Esophagus squamous epithelium (tissue), 5 donors: Measurements from ENCODE around the gene PDK2. TPM values are rescaled to one million over a fixed set of nuclear protein-coding genes. Genes with fewer than 3 reads are reported as not detected.
A peak's percentile ranks its signal among the peaks of the same experiment; 100 is the strongest.

Experiments used
- DNase-seq: peaks from one replicate; lab custom pipeline; 2025; lab: John Stamatoyannopoulos, UW
- H3K27ac ChIP-seq, 4 donors: fragments of 200-600 bp; sonication (generic); one replicate each; pipeline ENCODE4 v1.5.1; 2016 to 2019; ENCODE audit warnings: mild to moderate bottlenecking in 1 of 4
- H3K27me3 ChIP-seq, 4 donors: fragments of 200-600 bp; sonication (generic); 1 replicate in 3 of 4; 2 replicates in 1 of 4; pipeline versions ENCODE4 v1.5.1 to v1.6.0; 2017 to 2021; ENCODE audit warnings: antibody characterized with exemption in 1 of 4
- H3K36me3 ChIP-seq, 3 donors: fragments of 200-600 bp; sonication (generic); one replicate each; pipeline ENCODE4 v1.5.1; 2016 to 2019
- H3K4me1 ChIP-seq, 3 donors: fragments of 200-600 bp; sonication (generic); one replicate each; pipeline ENCODE4 v1.5.1; 2017 to 2019
- H3K4me3 ChIP-seq, 4 donors: fragments of 200-600 bp; sonication (generic); 1 replicate in 3 of 4; 2 replicates in 1 of 4; pipeline ENCODE4 v1.5.1; 2016 to 2019; ENCODE audit warnings: mild to moderate bottlenecking in 2 of 4, moderate library complexity in 1 of 4
- H3K9me3 ChIP-seq, 3 donors: fragments of 200-600 bp; sonication (generic); one replicate each; pipeline ENCODE4 v1.5.1; 2016 to 2019
- CTCF ChIP-seq, 6 experiments: fragments of 450-650 bp in 4 of 6; fragments of 200-600 bp in 2 of 6; sonication (generic) in 2 of 6; IDR thresholded peaks; one replicate each; pipeline ENCODE4 v1.5.1; 2016 to 2019; ENCODE audit warnings: antibody characterized with exemption in 6 of 6, mild to moderate bottlenecking in 4 of 6, moderate library complexity in 4 of 6
- POLR2A ChIP-seq, 4 donors: fragments of 450-650 bp; IDR thresholded peaks; one replicate each; pipeline ENCODE4 v1.6.1; 2017; ENCODE audit warnings: antibody characterized with exemption in 4 of 4, mild to moderate bottlenecking in 4 of 4, moderate library complexity in 3 of 4
- WGBS, 2 donors: methylation state at CpG; one replicate each; pipeline ENCODE4 v1.1.5; 2018; 5-methylcytosine and 5-hydroxymethylcytosine counted together
- intact Hi-C: fragments of 100-400 bp; cut with DNase I; formaldehyde crosslinking; loops from one replicate; pipeline ENCODE4 v1.15.0; 2022
- total RNA-seq, 4 donors: library from RNA; depleted of rRNA; stranded (reverse); fragments of >200 nt; gene quantifications; one replicate each; pipeline ENCODE4 v1.1.0, GENCODE V29; 2016
- donor health status: DM: yes; HTN: yes; CAD: no.

PDK2 gene
- total RNA-seq, 4 donors from 2014 or later, result 5.2 to 20.2 (median 12.8) TPM

- WGBS, 2 donors, result 62 to 78% methylated on average over 4 of the region's 7 CpGs
Measured at GRCh38 chr17:50133028-50133768, 38.0 kb downstream of the PDK2 start.

GRCh38 chr17:50133769-50134099 is 38.6 kb downstream of the PDK2 start:
- no peak for DNase-seq
- Histone ChIP-seq H3K4me3 (no peak overlapping the region), H3K9me3 (no peaks in the 10 kb centered on the region), H3K27ac (peak overlapping the region in 2 of 4 donors; percentile 52 to 61), H3K27me3 (peaks cover 5 to 23% (median 7%) of the 10 kb centered on the region in 4 donors), H3K36me3 (peaks cover 34 to 48% (median 41%) of the 10 kb centered on the region in 3 donors), H3K4me1 (peaks cover 11 to 45% (median 12%) of the 10 kb centered on the region in 3 donors)
- intact Hi-C loops, result no loop called here
- WGBS, 2 donors, result 30 to 57% methylated on average over 5 of the region's 16 CpGs
- TF ChIP-seq CTCF (IDR thresholded peaks at IDR 0.05), result no peak
- no peak for TF ChIP-seq POLR2A (IDR thresholded peaks at IDR 0.05)

More at GRCh38 chr17:50133028-50133768, 38.0 kb downstream of the PDK2 start:
- Histone ChIP-seq H3K9me3 (no peaks in the 10 kb centered on the region), H3K36me3 (peaks cover 29 to 42% (median 36%) of the 10 kb centered on the region in 3 donors), H3K4me3 (no peak overlapping the region), H3K27ac (peak overlapping the region in 2 of 4 donors; percentile 52 to 61), H3K27me3 (peaks cover 5 to 29% (median 9%) of the 10 kb centered on the region in 4 donors), H3K4me1 (peaks cover 11 to 50% (median 12%) of the 10 kb centered on the region in 3 donors)
- DNase-seq, result no peak
- intact Hi-C loops, result no loop called here
- TF ChIP-seq POLR2A (IDR thresholded peaks at IDR 0.05), result no peak

- H3K27ac ChIP-seq, result no peak overlapping the region
- H3K36me3 ChIP-seq, result peaks cover 42 to 55% (median 48%) of the 10 kb centered on the region in 3 donors
- no peak overlapping the region for H3K4me3 ChIP-seq
- H3K27me3 ChIP-seq, result peaks cover 1 to 16% (median 2%) of the 10 kb centered on the region in 4 donors
- intact Hi-C loops, result no loop called here
- TF ChIP-seq CTCF (IDR thresholded peaks at IDR 0.05) (no peak), POLR2A (IDR thresholded peaks at IDR 0.05) (no peak)
- peaks cover 4 to 38% (median 5%) of the 10 kb centered on the region in 3 donors for H3K4me1 ChIP-seq
- no peak for DNase-seq
- WGBS, 2 donors, result 49 to 64% methylated on average over 4 to 6 of the region's 16 CpGs
- H3K9me3 ChIP-seq, result no peaks in the 10 kb centered on the region
Measured at GRCh38 chr17:50134206-50135110, 39.3 kb downstream of the PDK2 start.

- intact Hi-C loops, result no loop called here
- H3K27me3 ChIP-seq, result peaks cover 0 to 5% (median 0%) of the 10 kb centered on the region in 4 donors
- no peak overlapping the region for H3K27ac ChIP-seq
- H3K36me3 ChIP-seq, result peaks cover 45 to 65% (median 59%) of the 10 kb centered on the region in 3 donors
- H3K9me3 ChIP-seq, result no peaks in the 10 kb centered on the region
- DNase-seq, result no peak
- peaks cover 6 to 38% (median 9%) of the 10 kb centered on the region in 3 donors for H3K4me1 ChIP-seq
- TF ChIP-seq POLR2A (IDR thresholded peaks at IDR 0.05) (no peak), CTCF (IDR thresholded peaks at IDR 0.05) (no peak)
- H3K4me3 ChIP-seq, result no peak overlapping the region
- WGBS, 2 donors, result 72 to 83% methylated on average over 7 to 12 of the region's 16 CpGs
Measured at GRCh38 chr17:50135316-50136095, 40.4 kb downstream of the PDK2 start.

GRCh38 chr17:50136096-50136687 is 41.0 kb downstream of the PDK2 start:
- no peak overlapping the region for H3K4me3 ChIP-seq
- WGBS, 2 donors, result 86 to 99% methylated on average over 7 to 8 of the region's 11 CpGs
- no peak overlapping the region for H3K27ac ChIP-seq
- H3K36me3 ChIP-seq, result peaks cover 50 to 72% (median 66%) of the 10 kb centered on the region in 3 donors
- peaks cover 11 to 40% (median 15%) of the 10 kb centered on the region in 3 donors for H3K4me1 ChIP-seq
- TF ChIP-seq POLR2A (IDR thresholded peaks at IDR 0.05) (no peak), CTCF (IDR thresholded peaks at IDR 0.05) (no peak)
- H3K9me3 ChIP-seq, result no peaks in the 10 kb centered on the region
- intact Hi-C loops, result no loop called here
- DNase-seq, result no peak
- no peaks in the 10 kb centered on the region for H3K27me3 ChIP-seq
